Esophagus squamous epithelium (tissue), 4 donors: ENCODE measurements around the gene CFB.

ENCODE experiments used
- POLR2A ChIP-seq, 4 donors: fragments of 450-650 bp; IDR thresholded peaks; one replicate each; pipeline ENCODE4 v1.6.1; 2017; ENCODE audit warnings: antibody characterized with exemption in 4 of 4, mild to moderate bottlenecking in 4 of 4, moderate library complexity in 3 of 4
- TF ChIP-seq, protein P1 (sequence below), 6 experiments: fragments of 450-650 bp in 4 of 6; fragments of 200-600 bp in 2 of 6; sonication (generic) in 2 of 6; IDR thresholded peaks; one replicate each; pipeline ENCODE4 v1.5.1; 2016 to 2019; ENCODE audit warnings: antibody characterized with exemption in 6 of 6, mild to moderate bottlenecking in 4 of 6, moderate library complexity in 4 of 6

GRCh38 chr6:31933537-31933936 lies 12.4 kb upstream of the CFB start:
- TF ChIP-seq POLR2A (IDR thresholded peaks at IDR 0.05), result no peak
- TF ChIP-seq, protein P1, sequence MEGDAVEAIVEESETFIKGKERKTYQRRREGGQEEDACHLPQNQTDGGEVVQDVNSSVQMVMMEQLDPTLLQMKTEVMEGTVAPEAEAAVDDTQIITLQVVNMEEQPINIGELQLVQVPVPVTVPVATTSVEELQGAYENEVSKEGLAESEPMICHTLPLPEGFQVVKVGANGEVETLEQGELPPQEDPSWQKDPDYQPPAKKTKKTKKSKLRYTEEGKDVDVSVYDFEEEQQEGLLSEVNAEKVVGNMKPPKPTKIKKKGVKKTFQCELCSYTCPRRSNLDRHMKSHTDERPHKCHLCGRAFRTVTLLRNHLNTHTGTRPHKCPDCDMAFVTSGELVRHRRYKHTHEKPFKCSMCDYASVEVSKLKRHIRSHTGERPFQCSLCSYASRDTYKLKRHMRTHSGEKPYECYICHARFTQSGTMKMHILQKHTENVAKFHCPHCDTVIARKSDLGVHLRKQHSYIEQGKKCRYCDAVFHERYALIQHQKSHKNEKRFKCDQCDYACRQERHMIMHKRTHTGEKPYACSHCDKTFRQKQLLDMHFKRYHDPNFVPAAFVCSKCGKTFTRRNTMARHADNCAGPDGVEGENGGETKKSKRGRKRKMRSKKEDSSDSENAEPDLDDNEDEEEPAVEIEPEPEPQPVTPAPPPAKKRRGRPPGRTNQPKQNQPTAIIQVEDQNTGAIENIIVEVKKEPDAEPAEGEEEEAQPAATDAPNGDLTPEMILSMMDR (IDR thresholded peaks at IDR 0.05), result no peak
